Measurements from ENCODE around the gene FGF12.
"Not testable (repeated sequence)": the region's sequence is repeated elsewhere in the genome, so short reads cannot be mapped to it uniquely, and the experiment has no call there.

Gene FGF12

GRCh38 chr3:192727032-192727847 lies at the start of gene FGF12:
TSS of gene FGF12 (minus strand) at chr3:192727541.
- no peak for DNase-seq

DNA sequence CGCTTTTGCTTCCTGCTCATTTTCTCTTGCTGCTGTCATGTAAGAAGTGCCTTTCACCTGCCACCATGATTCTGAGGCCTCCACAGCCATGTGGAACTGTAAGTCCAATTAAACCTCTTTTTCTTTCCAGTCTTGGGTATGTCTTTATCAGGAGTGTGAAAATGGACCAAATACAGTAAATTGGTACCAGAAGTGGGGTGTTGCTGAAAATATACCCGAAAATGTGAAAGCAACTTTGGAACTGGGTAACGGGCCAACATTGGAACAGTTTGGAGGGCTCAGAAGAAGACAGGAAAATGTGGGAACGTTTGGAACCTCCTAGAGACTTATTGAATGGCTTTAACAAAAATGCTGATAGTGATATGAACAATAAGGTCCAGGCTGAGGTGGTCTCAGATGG lies 47.0 kb upstream of the FGF12 start:
- not testable (repeated sequence) for DNase-seq

DNA sequence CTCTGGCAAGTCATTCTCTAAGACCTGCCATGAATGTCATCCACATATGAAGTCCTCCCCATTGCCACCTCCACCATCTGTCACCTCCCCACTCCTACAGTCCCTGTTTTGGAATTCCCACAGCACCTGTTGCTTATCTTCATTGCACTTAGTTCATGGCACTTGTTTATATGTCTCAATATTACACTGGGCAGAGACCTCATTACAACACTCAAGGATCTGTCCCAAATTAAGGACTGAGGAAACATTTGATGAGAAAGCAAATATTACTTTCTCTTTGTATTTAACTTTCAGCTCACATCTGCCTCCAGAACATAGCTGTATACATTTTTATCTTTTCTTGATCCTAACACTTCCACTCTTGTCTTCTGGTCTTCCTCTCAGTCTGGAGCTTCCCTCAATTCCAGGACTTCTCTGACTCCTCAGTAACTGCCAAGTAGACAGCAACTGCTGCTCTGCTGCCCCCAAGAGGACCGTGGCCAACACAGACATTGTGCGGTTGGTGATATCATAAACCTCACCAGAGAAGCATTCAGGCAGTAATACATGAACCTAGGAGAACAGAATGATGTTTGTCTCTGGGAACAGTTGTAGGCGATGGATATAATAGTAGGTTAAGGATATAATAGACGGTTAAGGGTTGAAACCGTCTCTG lies 45.0 kb upstream of the FGF12 start:
- DNase-seq, result no peak

DNA sequence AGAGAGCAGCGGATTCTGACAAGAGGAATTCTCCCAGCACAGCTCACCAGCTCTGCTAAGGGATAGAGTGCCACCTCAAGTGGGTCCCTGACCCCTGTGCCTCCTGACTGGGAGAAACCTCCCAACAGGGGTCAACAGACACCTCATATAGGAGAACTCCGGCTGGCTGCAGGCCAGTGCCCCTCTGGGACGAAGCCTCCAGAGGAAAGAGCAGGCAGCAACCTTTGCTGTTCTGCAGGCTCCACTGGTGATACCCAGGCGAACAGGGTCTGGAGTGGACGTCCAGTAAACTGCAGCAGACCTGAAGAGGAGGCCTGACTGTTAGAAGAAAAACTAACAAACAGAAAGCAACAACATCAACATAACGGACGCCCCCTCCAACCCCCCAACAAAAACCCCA lies 31.3 kb upstream of the FGF12 start:
- no peak for DNase-seq

DNA sequence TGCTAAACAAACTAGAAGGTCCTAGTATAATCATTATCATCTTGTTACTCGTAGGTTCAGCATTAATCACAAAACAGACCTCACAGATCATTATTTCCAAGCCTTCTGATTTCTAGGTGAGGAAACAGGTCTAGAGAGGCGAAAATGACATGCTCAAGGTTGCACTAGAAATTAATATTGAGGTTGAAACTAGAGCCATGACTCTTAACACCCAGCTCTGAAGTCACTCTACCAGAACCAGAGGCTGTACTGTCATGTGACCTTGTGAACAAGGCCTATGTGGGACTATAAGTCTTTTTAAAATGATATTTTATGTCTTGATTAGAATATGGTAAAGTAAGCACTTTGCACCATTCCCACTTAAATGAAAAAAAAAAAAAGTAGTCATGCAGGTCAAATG lies 23.8 kb upstream of the FGF12 start:
- no peak for DNase-seq

DNA sequence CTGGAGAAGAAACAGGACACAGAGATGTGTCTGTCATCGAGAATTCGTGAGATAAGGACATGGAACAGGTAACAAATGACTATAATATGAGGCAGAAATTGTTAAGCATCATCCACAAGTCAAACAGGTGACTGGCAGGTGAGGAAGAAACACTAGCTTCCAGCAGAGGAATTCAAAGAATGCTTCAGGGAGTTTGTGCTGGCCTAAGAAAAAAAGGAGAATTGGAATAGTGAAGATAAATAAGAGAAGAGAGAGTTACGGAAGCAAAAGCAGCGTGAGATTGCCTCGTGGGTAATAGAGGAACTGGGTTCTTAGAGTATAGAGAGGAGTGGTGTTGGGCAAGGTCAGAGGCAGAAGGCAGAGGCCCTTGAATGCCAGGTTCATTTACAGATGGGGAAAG lies 22.9 kb upstream of the FGF12 start:
- no peak for DNase-seq

GRCh38 chr3:192747746-192748145 lies 20.4 kb upstream of the FGF12 start:
- no peak for DNase-seq

GRCh38 chr3:192747145-192747544 lies 19.8 kb upstream of the FGF12 start:
- DNase-seq, result no peak

DNA sequence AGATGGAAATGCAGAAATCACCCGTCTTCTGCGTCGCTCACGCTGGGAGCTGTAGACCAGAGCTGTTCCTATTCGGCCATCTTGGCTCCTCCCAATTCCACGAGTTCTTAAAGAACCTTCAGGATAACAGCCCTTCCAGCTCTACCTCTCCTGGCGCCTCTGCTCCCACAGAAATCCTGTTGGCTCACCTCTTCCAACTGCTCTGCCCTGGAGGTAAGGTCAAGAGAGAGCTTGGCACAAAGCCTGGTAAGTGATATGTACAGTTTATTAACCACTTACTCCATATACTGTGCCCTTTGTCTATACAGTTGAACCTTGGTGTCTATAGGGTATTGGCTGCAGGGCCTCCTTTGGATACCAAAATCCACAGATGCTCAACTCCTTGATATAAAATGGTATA lies 17.8 kb upstream of the FGF12 start:
- no peak for DNase-seq

GRCh38 chr3:192744604-192745003 lies 17.3 kb upstream of the FGF12 start:
- DNase-seq, result not testable (repeated sequence)

- DNase-seq, result no peak
Measured at GRCh38 chr3:192737506-192737905, 10.2 kb upstream of the FGF12 start.

GRCh38 chr3:192731233-192731632 lies 3.9 kb upstream of the FGF12 start:
- no peak for DNase-seq

DNA sequence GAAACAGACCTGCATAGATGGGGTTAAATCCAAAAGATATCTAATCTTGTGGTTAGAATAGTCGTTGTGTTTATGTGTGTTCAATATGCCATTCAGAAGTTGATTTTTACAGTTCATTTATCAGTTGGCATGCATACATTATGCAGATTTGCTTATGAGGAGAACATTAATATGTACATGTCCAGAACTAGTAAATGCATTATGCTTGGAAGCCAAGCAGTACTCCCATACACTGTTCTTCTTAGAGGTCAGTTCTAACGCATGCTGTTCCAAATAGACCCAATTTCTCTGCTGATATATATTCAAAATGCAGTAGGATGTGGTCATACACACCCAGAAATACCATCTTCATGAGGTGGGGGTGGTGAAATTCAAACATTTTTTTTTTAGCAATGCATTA lies 956 bp downstream of the FGF12 start:
- no peak for DNase-seq

DNA sequence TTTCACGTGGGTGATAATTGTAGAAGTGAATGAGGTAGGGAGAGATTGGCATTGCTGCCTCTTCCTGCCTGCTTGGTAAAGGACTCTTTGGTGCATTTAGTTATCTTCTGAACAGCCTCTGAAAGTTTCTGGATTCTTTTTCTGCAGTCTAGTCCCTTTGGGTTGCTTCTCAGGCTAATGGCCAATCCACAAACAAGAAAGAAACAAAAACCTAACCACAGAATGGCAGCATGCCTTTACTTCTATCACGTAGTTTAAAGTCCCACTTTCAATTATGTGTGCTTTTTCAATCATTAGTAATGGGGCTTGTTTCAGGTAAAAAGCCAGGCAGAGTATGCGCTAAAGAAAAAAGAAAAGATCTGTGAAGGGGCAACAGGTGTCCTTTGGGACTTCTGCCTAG lies 7.4 kb downstream of the FGF12 start:
- DNase-seq, result no peak

GRCh38 chr3:192718156-192718555 lies 9.2 kb downstream of the FGF12 start:
- DNase-seq, result no peak

DNA sequence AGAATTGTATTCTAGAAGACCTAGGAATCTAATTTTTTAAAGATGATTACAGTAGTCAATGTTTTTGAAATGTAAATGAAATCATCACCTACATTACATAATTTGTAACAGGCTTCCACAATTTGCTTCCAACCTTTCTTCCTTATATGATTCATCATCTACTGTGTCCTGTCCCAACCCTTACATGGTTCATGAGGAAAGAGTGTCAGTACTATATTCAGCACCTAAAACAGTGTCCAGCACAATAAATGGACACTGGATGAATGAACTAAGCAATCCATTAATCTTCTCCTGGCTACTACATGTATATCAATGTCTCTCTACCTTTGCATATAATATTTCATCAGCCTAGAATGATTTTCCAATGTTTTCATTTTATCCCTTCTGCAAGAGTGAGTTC lies 12.2 kb downstream of the FGF12 start:
- DNase-seq, result no peak

DNA sequence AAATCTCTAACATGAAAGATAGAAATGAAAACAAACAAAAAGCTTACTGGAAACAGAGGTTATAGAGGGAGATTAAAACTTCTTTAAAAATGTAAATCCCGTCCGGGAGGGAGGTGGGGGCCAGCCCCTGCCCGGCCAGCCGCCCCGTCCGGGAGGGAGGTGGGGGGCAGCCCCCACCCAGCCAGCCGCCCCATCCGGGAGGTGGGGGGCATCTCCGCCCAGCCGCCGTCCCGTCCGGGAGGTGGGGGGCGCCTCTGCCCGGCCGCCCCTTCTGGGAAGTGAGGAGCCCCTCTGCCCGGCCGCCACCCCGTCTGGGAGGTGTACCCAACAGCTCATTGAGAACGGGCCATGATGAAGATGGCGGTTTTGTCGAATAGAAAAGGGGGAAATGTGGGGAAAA lies 16.2 kb downstream of the FGF12 start:
- DNase-seq, result not testable (repeated sequence)

GRCh38 chr3:192710366-192710765 lies 17.0 kb downstream of the FGF12 start:
- no peak for DNase-seq

- DNase-seq, result no peak
Measured at GRCh38 chr3:192706272-192706671, 21.1 kb downstream of the FGF12 start.

DNA sequence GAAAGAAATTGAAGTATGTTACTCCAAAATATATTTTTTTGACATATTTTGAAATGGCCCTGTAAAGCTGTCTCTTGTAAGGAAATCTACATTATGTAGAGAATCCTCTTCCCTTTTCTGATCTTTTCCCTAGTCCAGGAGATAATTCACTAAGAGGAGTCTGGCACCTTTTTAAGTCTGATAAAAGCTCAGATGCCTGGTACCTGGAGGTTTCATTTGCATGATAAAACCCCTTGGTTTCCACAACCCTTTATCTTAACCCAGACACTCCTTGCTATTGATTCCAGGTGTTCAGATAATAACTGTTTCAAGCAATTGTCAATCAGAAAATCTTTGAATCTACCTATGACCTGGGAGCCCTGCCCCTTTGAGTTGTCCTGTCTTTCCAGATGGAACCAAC lies 26.5 kb downstream of the FGF12 start:
- DNase-seq, result no peak

GRCh38 chr3:192696943-192697587 lies 30.3 kb downstream of the FGF12 start:
- DNase-seq, result no peak

GRCh38 chr3:192687488-192688152 lies 39.7 kb downstream of the FGF12 start:
- no peak for DNase-seq

GRCh38 chr3:192685801-192686200 lies 41.5 kb downstream of the FGF12 start:
- DNase-seq, result no peak

- no peak for DNase-seq
Measured at GRCh38 chr3:192684151-192684550, 43.2 kb downstream of the FGF12 start.
